Measurements from ENCODE around the gene BICC1. TPM values are rescaled to one million over a fixed set of nuclear protein-coding genes. Genes with fewer than 3 reads are reported as not detected.

The BICC1 gene
- total and polyA plus RNA-seq, 2 donors (not counting 3 experiments of a cell fraction or from before 2014, with no cell fraction given), result 0.06 to 0.29 TPM

- Histone ChIP-seq H3K9me3 (replicated peaks; ENCODE audit: control insufficient read depth, insufficient read depth, low read length) (no peaks in the 10 kb centered on the region), H3K27me3 (ENCODE audit: control insufficient read depth in 2 of 2, insufficient read depth in 2 of 2, low read length in 2 of 2) (peaks cover 16 to 36% of the 10 kb centered on the region in 2 experiments), H2AFZ (ENCODE audit: low read depth, low read length) (no peak overlapping the region), H3K9me1 (replicated peaks; ENCODE audit: control insufficient read depth, extremely low read depth, insufficient read depth, low read length) (no peaks in the 10 kb centered on the region), H3K4me3 (replicated peaks in 1 of 3; ENCODE audit: insufficient read depth in 1 of 3, low read depth in 1 of 3, low read length in 3 of 3) (no peak overlapping the region), H3K36me3 (ENCODE audit: control insufficient read depth in 2 of 2, extremely low read depth in 1 of 2, insufficient read depth in 2 of 2, low read length in 2 of 2) (no peaks in the 10 kb centered on the region), H3K79me2 (ENCODE audit: control insufficient read depth, insufficient read depth, low read length) (no peaks in the 10 kb centered on the region), H3K4me1 (ENCODE audit: control insufficient read depth, extremely low read depth, insufficient read depth, low read length) (peaks cover 10% of the 10 kb centered on the region), H3K4me2 (ENCODE audit: insufficient read depth, low read length) (no peak overlapping the region), H3K9ac (replicated peaks; ENCODE audit: extremely low read depth, insufficient read depth, low read length) (no peak overlapping the region), H3K27ac (ENCODE audit: insufficient read depth, low read depth, low read length) (no peak overlapping the region), H4K20me1 (replicated peaks; ENCODE audit: control insufficient read depth, extremely low read depth, insufficient read depth, low read length) (no peaks in the 10 kb centered on the region)
- DNase-seq (ENCODE audit: low read depth, low spot score) (no peak), FAIRE-seq (no peak)
- TF ChIP-seq POLR2A (IDR thresholded peaks at IDR 0.05; ENCODE audit: low read depth, low read length) (no peak), GATA2 (IDR thresholded peaks at IDR 0.05; ENCODE audit: insufficient read depth, insufficient read length, low read depth, low read length) (no peak)
- ChIA-PET POLR2A (no interaction called here), CTCF (no interaction called here)
- dilution Hi-C loops (cut with MboI; ENCODE audit: extremely low pct_ligation_motif_present, low sequenced_read_pairs), result no loop called here
- BruUV-seq (replicated peaks), result no TSS peak
- intact Hi-C loops (cut with micrococcal nuclease), result loop anchor here (10.0 kb wide), 1 partner anchor 211 kb away; no protein-coding TSS in a partner anchor
Observed at GRCh38 chr10:58516119-58516518, 3.4 kb downstream of the BICC1 start.

DNA sequence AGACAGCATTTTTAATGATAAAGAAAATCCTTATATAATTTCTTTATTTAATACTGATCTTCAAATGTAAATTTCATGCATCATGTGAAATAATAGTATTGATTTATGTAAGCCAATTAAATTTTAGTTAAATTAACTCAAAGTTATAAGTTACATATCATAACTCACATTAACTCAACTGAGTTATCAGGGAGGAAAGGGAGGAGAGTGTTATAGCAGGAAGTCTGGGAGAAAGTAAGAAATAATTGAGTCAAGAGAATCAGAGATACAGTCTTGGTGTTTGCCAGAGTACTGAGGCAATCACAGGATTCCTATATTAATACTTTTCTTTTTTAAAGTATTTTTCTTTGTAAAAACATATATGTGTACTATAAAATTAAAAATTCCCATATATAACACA lies 4.0 kb downstream of the BICC1 start:
- no peak overlapping the region for H3K4me3 ChIP-seq (replicated peaks in 1 of 3; ENCODE audit: insufficient read depth in 1 of 3, low read depth in 1 of 3, low read length in 3 of 3)
- peaks cover 10% of the 10 kb centered on the region for H3K4me1 ChIP-seq (ENCODE audit: control insufficient read depth, extremely low read depth, insufficient read depth, low read length)
- no peaks in the 10 kb centered on the region for H3K36me3 ChIP-seq (ENCODE audit: control insufficient read depth in 2 of 2, extremely low read depth in 1 of 2, insufficient read depth in 2 of 2, low read length in 2 of 2)
- H4K20me1 ChIP-seq (replicated peaks; ENCODE audit: control insufficient read depth, extremely low read depth, insufficient read depth, low read length), result no peaks in the 10 kb centered on the region
- TF ChIP-seq, protein P1, sequence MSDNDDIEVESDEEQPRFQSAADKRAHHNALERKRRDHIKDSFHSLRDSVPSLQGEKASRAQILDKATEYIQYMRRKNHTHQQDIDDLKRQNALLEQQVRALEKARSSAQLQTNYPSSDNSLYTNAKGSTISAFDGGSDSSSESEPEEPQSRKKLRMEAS (IDR thresholded peaks at IDR 0.05; ENCODE audit: insufficient read depth, insufficient read length), result no peak
- TF ChIP-seq JUN (IDR thresholded peaks at IDR 0.05; ENCODE audit: borderline replicate concordance, insufficient read depth, insufficient read length, low read depth), result no peak
- no peak for TF ChIP-seq FOS (IDR thresholded peaks at IDR 0.05; ENCODE audit: borderline replicate concordance, insufficient read depth, low read length)
- no peak for TF ChIP-seq MYC (IDR thresholded peaks at IDR 0.05; ENCODE audit: low read depth, low read length)
- TF ChIP-seq, protein P2, sequence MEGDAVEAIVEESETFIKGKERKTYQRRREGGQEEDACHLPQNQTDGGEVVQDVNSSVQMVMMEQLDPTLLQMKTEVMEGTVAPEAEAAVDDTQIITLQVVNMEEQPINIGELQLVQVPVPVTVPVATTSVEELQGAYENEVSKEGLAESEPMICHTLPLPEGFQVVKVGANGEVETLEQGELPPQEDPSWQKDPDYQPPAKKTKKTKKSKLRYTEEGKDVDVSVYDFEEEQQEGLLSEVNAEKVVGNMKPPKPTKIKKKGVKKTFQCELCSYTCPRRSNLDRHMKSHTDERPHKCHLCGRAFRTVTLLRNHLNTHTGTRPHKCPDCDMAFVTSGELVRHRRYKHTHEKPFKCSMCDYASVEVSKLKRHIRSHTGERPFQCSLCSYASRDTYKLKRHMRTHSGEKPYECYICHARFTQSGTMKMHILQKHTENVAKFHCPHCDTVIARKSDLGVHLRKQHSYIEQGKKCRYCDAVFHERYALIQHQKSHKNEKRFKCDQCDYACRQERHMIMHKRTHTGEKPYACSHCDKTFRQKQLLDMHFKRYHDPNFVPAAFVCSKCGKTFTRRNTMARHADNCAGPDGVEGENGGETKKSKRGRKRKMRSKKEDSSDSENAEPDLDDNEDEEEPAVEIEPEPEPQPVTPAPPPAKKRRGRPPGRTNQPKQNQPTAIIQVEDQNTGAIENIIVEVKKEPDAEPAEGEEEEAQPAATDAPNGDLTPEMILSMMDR (IDR thresholded peaks at IDR 0.05; ENCODE audit: extremely low read depth in 1 of 2, insufficient read depth in 1 of 2, low read depth in 1 of 2, low read length in 2 of 2), result no peak
- no peak for TF ChIP-seq POLR2AphosphoS5 (IDR thresholded peaks at IDR 0.05; ENCODE audit: insufficient read depth, low read depth, low read length)
- DNase-seq (ENCODE audit: low read depth, low spot score), result no peak
- no TSS peak for BruUV-seq (replicated peaks)
- H3K27me3 ChIP-seq (ENCODE audit: control insufficient read depth in 2 of 2, insufficient read depth in 2 of 2, low read length in 2 of 2), result peaks cover 12 to 31% of the 10 kb centered on the region in 2 experiments
- H2AFZ ChIP-seq (ENCODE audit: low read depth, low read length), result no peak overlapping the region
- no peak for FAIRE-seq
- no peak overlapping the region for H3K27ac ChIP-seq (ENCODE audit: insufficient read depth, low read depth, low read length)
- intact Hi-C loops (cut with micrococcal nuclease), result loop anchor here (10.0 kb wide), 1 partner anchor 212 kb away; no protein-coding TSS in a partner anchor
- no peaks in the 10 kb centered on the region for H3K9me1 ChIP-seq (replicated peaks; ENCODE audit: control insufficient read depth, extremely low read depth, insufficient read depth, low read length)
- H3K9me3 ChIP-seq (replicated peaks; ENCODE audit: control insufficient read depth, insufficient read depth, low read length), result no peaks in the 10 kb centered on the region
- no peaks in the 10 kb centered on the region for H3K79me2 ChIP-seq (ENCODE audit: control insufficient read depth, insufficient read depth, low read length)
- H3K4me2 ChIP-seq (ENCODE audit: insufficient read depth, low read length), result no peak overlapping the region
- dilution Hi-C loops (cut with MboI; ENCODE audit: extremely low pct_ligation_motif_present, low sequenced_read_pairs), result no loop called here
- CTCF ChIA-PET, result no interaction called here
- H3K9ac ChIP-seq (replicated peaks; ENCODE audit: extremely low read depth, insufficient read depth, low read length), result no peak overlapping the region
- POLR2A ChIA-PET, result no interaction called here
